ENCODE measurements around the gene CD7. TPM values are rescaled to one million over a fixed set of nuclear protein-coding genes. Genes with fewer than 3 reads are reported as not detected.
A peak's percentile ranks its signal among the peaks of the same experiment; 100 is the strongest.

The CD7 gene
- total RNA-seq, 4 donors from 2014 or later = 3.0 to 4.4 (median 4.1) TPM

GRCh38 chr17:82296511-82297279 is 20.7 kb downstream of the CD7 start:
- no peak for TF ChIP-seq POLR2A (IDR thresholded peaks at IDR 0.05)
- TF ChIP-seq CTCF (IDR thresholded peaks at IDR 0.05) = no peak
- peaks cover 34 to 90% (median 57%) of the 10 kb centered on the region in 3 donors for H3K4me1 ChIP-seq
- intact Hi-C loops (cut with DNase I) = no loop called here
- 25 to 48% methylated on average over 7 of the region's 7 CpGs for whole genome bisulfite sequencing, 2 donors
- H3K36me3 ChIP-seq = no peaks in the 10 kb centered on the region
- H3K27ac ChIP-seq = peak overlapping the region; percentile 89 to 99 (median 91)
- no peak for DNase-seq
- peaks cover 0 to 20% (median 0%) of the 10 kb centered on the region in 4 donors for H3K27me3 ChIP-seq
- no peaks in the 10 kb centered on the region for H3K9me3 ChIP-seq
- peak overlapping the region in 3 of 4 donors; percentile 47 to 70 (median 50) for H3K4me3 ChIP-seq

- intact Hi-C loops (cut with DNase I) = no loop called here
- TF ChIP-seq POLR2A (IDR thresholded peaks at IDR 0.05) (no peak), CTCF (IDR thresholded peaks at IDR 0.05) (no peak)
- Histone ChIP-seq H3K9me3 (no peaks in the 10 kb centered on the region), H3K27me3 (peaks cover 0 to 16% (median 0%) of the 10 kb centered on the region in 4 donors), H3K36me3 (no peaks in the 10 kb centered on the region), H3K27ac (peak overlapping the region in 3 of 4 donors; percentile 99 to 100 (median 100)), H3K4me3 (no peak overlapping the region), H3K4me1 (peaks cover 23 to 81% (median 47%) of the 10 kb centered on the region in 3 donors)
- 52 to 60% methylated on average over 3 to 4 of the region's 4 CpGs for whole genome bisulfite sequencing, 2 donors
- DNase-seq = no peak
These were observed 22.0 kb downstream of the CD7 start for GRCh38 chr17:82295472-82295814.

GRCh38 chr17:82294064-82294773 is 23.2 kb downstream of the CD7 start:
- Histone ChIP-seq H3K36me3 (no peaks in the 10 kb centered on the region), H3K4me1 (peaks cover 23 to 73% (median 43%) of the 10 kb centered on the region in 3 donors), H3K27me3 (peaks cover 0 to 16% (median 0%) of the 10 kb centered on the region in 4 donors), H3K9me3 (no peaks in the 10 kb centered on the region), H3K27ac (peak overlapping the region; percentile 90 to 100 (median 100)), H3K4me3 (peak overlapping the region in 3 of 4 donors; percentile 74 to 99 (median 95))
- DNase-seq = no peak
- WGBS, 2 donors = 59 to 71% methylated on average over 15 of the region's 15 CpGs
- intact Hi-C loops (cut with DNase I) = no loop called here
- TF ChIP-seq POLR2A (IDR thresholded peaks at IDR 0.05) = no peak
- no peak for TF ChIP-seq CTCF (IDR thresholded peaks at IDR 0.05)

GRCh38 chr17:82292251-82293154 is 24.9 kb downstream of the CD7 start:
- DNase-seq = peak; percentile 81
- peak overlapping the region; percentile 90 to 100 (median 100) for H3K27ac ChIP-seq
- no peaks in the 10 kb centered on the region for H3K9me3 ChIP-seq
- H3K36me3 ChIP-seq = no peaks in the 10 kb centered on the region
- H3K4me1 ChIP-seq = peaks cover 21 to 73% (median 40%) of the 10 kb centered on the region in 3 donors
- WGBS, 2 donors = 15% methylated on average over 14 of the region's 86 CpGs
- peak overlapping the region; percentile 63 to 99 (median 84) for H3K4me3 ChIP-seq
- no peak for TF ChIP-seq CTCF (IDR thresholded peaks at IDR 0.05)
- TF ChIP-seq POLR2A (IDR thresholded peaks at IDR 0.05) = peak in 3 of 4 donors; percentile 94 to 99 (median 98)
- H3K27me3 ChIP-seq = peaks cover 0 to 16% (median 0%) of the 10 kb centered on the region in 4 donors
- intact Hi-C loops (cut with DNase I) = no loop called here

Data from esophagus squamous epithelium (tissue), 5 donors.